HCT116 (cell line): Measurements from ENCODE around the gene E2F1. TPM values are rescaled to one million over a fixed set of nuclear protein-coding genes. Genes with fewer than 3 reads are reported as not detected.

Experiments used
- ATAC-seq: fragments of 200-7000 bp; cut with Tn5 transposase; 2 replicates; pipeline ENCODE4 v1.9.1; 2020; ENCODE audit warnings: mild to moderate bottlenecking, moderate library complexity
- BruUV-seq: library from RNA; stranded (reverse); fragments of 400-500 nt; replicated peaks from 2 replicates; lab custom pipeline; 2021; lab: Mats Ljungman, UMichigan
- CTCF ChIA-PET: fragments of 300-600 bp; sonication (Branson Sonifier 250); formaldehyde crosslinking; loops from one replicate; lab custom pipeline; 2021; ENCODE audit warnings: antibody characterized with exemption; lab: Charles Lee
- POLR2A ChIA-PET: fragments of 300-600, 350-600 bp; sonication (Branson Sonifier 250); formaldehyde crosslinking; loops from one replicate; lab custom pipeline; 2021; ENCODE audit warnings: antibody characterized with exemption; lab: Charles Lee
- RAD21 ChIA-PET, 2 experiments: fragments of 300-600 bp; sonication (Branson Sonifier 250); formaldehyde crosslinking; loops; one replicate each; lab custom pipeline; 2023; ENCODE audit warnings: low total read pairs in 2 of 2; ENCODE audit not compliant: uncharacterized antibody in 2 of 2, unreplicated experiment in 2 of 2, low non-redundant PET in 1 of 2; lab: Charles Lee
- DNase-seq: peaks from one replicate; pipeline ENCODE4 v3.0.0-alpha.2; 2010; ENCODE audit warnings: low read depth, low spot score
- H2AFZ ChIP-seq: fragments of 200-600 bp; shearing (Covaris generic), sonication (generic); 2 replicates; pipeline ENCODE4 v1.6.1; 2017; ENCODE audit warnings: low read depth, mixed run types, mixed read lengths, antibody characterized with exemption, low read length; ENCODE audit not compliant: poor library complexity, severe bottlenecking
- H3K27ac ChIP-seq: 2 replicates; pipeline ENCODE4 v1.5.1; 2012; ENCODE audit warnings: low read depth, low read length
- H3K27me3 ChIP-seq: fragments of 200-600 bp; sonication (generic); 2 replicates; pipeline ENCODE4 v1.6.1; 2016; ENCODE audit warnings: mixed run types, low read length, mixed read lengths; ENCODE audit not compliant: insufficient read depth
- H3K36me3 ChIP-seq, 2 experiments: fragments of 200-500 bp in 1 of 2; fragments of 200-600 bp in 1 of 2; sonication (Bioruptor generic) in 1 of 2; sonication (generic) in 1 of 2; 2 replicates each; pipeline versions ENCODE4 v1.5.1 to v1.6.1; 2014 to 2016; ENCODE audit warnings: low read length in 2 of 2, inconsistent platforms in 1 of 2, mixed read lengths in 1 of 2, mixed run types in 1 of 2; ENCODE audit not compliant: insufficient read depth in 2 of 2, control insufficient read depth in 1 of 2
- H3K4me1 ChIP-seq, 2 experiments: fragments of 200-600 bp in 1 of 2; sonication (generic) in 1 of 2; 2 replicates each; pipeline versions ENCODE4 v1.5.1 to v1.6.1; 2012 to 2017; ENCODE audit warnings: low read length in 2 of 2, inconsistent platforms in 1 of 2, mild to moderate bottlenecking in 1 of 2, mixed read lengths in 1 of 2, mixed run types in 1 of 2, moderate library complexity in 1 of 2; ENCODE audit not compliant: insufficient read depth in 2 of 2, control insufficient read depth in 1 of 2
- H3K4me2 ChIP-seq: fragments of 200-600 bp; sonication (generic); 2 replicates; pipeline ENCODE4 v1.6.1; 2017; ENCODE audit warnings: mixed run types, low read length, mixed read lengths
- H3K4me3 ChIP-seq, 2 experiments: fragments of 200-600 bp in 1 of 2; sonication (generic) in 1 of 2; replicated peaks in 1 of 2; 2 replicates each; pipeline ENCODE4 v1.5.1; 2011 to 2016; ENCODE audit warnings: low read length in 2 of 2, control low read depth in 1 of 2, low read depth in 1 of 2, mild to moderate bottlenecking in 1 of 2, mixed read lengths in 1 of 2, mixed run types in 1 of 2
- H3K79me2 ChIP-seq: fragments of 200-600 bp; sonication (generic); 2 replicates; pipeline ENCODE4 v1.6.1; 2017; ENCODE audit warnings: mild to moderate bottlenecking, mixed run types, low read length, moderate library complexity, mixed read lengths; ENCODE audit not compliant: insufficient read depth
- H3K9ac ChIP-seq: fragments of 200-600 bp; sonication (generic); 2 replicates; pipeline ENCODE4 v1.6.1; 2016; ENCODE audit warnings: low read length, mixed read lengths
- H3K9me2 ChIP-seq: fragments of 200-600 bp; sonication (generic), shearing (Covaris generic); 2 replicates; pipeline ENCODE4 v1.6.1; 2017; ENCODE audit warnings: mixed run types, mild to moderate bottlenecking, moderate library complexity; ENCODE audit not compliant: insufficient read depth
- H3K9me3 ChIP-seq, 2 experiments: fragments of 200-500 bp in 1 of 2; fragments of 200-600 bp in 1 of 2; sonication (Bioruptor generic) in 1 of 2; sonication (generic) in 1 of 2; 2 replicates each; pipeline ENCODE4 v1.6.1; 2014 to 2017; ENCODE audit warnings: low read length in 2 of 2, mixed read lengths in 2 of 2, inconsistent platforms in 1 of 2, low read depth in 1 of 2, mild to moderate bottlenecking in 1 of 2, mixed run types in 1 of 2, moderate library complexity in 1 of 2; ENCODE audit not compliant: control insufficient read depth in 1 of 2, insufficient read depth in 1 of 2
- H4K20me1 ChIP-seq: fragments of 200-600 bp; sonication (generic), shearing (Covaris generic); 2 replicates; pipeline ENCODE4 v1.6.1; 2017; ENCODE audit warnings: mixed run types, mild to moderate bottlenecking, moderate library complexity; ENCODE audit not compliant: insufficient read depth
- CBX3 ChIP-seq: IDR thresholded peaks from 2 replicates; pipeline ENCODE4 v1.6.1; 2012; ENCODE audit warnings: low read depth
- CEBPB ChIP-seq: IDR thresholded peaks from 2 replicates; pipeline ENCODE4 v1.6.1; 2012; ENCODE audit warnings: low read depth
- CTCF ChIP-seq, 3 experiments: fragments of 200-600 bp in 1 of 3; sonication (generic) in 1 of 3; IDR thresholded peaks in 2 of 3; conservative IDR thresholded peaks in 1 of 3; 2 replicates each; pipeline ENCODE4 v1.5.1; 2012 to 2017; ENCODE audit warnings: low read depth in 2 of 3, low read length in 2 of 3, antibody characterized with exemption in 1 of 3, borderline replicate concordance in 1 of 3, control low read depth in 1 of 3, mild to moderate bottlenecking in 1 of 3, mixed read lengths in 1 of 3, mixed run types in 1 of 3, moderate library complexity in 1 of 3; ENCODE audit not compliant: insufficient read depth in 1 of 3
- FOSL1 ChIP-seq: IDR thresholded peaks from 2 replicates; pipeline ENCODE4 v1.6.1; 2012; ENCODE audit warnings: low read depth
- JUND ChIP-seq: IDR thresholded peaks from 2 replicates; pipeline ENCODE4 v1.6.1; 2012
- POLR2AphosphoS5 ChIP-seq: IDR thresholded peaks from 2 replicates; pipeline ENCODE4 v1.6.1; 2011; ENCODE audit warnings: mild to moderate bottlenecking, low read depth, low read length, moderate library complexity
- REST ChIP-seq: IDR thresholded peaks from 2 replicates; pipeline ENCODE4 v1.6.1; 2012; ENCODE audit warnings: low read depth
- SIN3A ChIP-seq: IDR thresholded peaks from 2 replicates; pipeline ENCODE4 v1.6.1; 2012; ENCODE audit warnings: low read depth
- TCF7L2 ChIP-seq: IDR thresholded peaks from 2 replicates; pipeline ENCODE4 v1.7.0; 2011; ENCODE audit warnings: borderline replicate concordance, inconsistent platforms; ENCODE audit not compliant: insufficient read depth, insufficient read length; ENCODE audit errors: extremely low read depth
- ZBTB33 ChIP-seq: IDR thresholded peaks from 2 replicates; pipeline ENCODE4 v1.6.1; 2011; ENCODE audit warnings: mild to moderate bottlenecking, low read length, moderate library complexity; ENCODE audit not compliant: insufficient replicate concordance; ENCODE audit errors: extremely low read depth
- intact Hi-C: fragments of 100-400 bp; cut with micrococcal nuclease; formaldehyde crosslinking; loops from 2 replicates; pipeline ENCODE4 v1.10.0; 2022
- total RNA-seq: library from RNA; stranded (reverse); gene quantifications from one replicate; pipeline ENCODE4 v1.2.1, GENCODE V29; 2021; ENCODE audit not compliant: unreplicated experiment

The E2F1 gene
- total RNA-seq, 1 experiment from 2014 or later = 30.9 TPM

- Histone ChIP-seq H3K36me3 (no peaks in the 10 kb centered on the region), H3K4me1 (peaks cover 5 to 21% of the 10 kb centered on the region in 2 experiments; a peak in 3 of 4 replicates), H3K27ac (no peak overlapping the region), H4K20me1 (no peaks in the 10 kb centered on the region), H2AFZ (no peak overlapping the region), H3K4me3 (no peak overlapping the region), H3K9ac (no peak overlapping the region), H3K79me2 (no peaks in the 10 kb centered on the region), H3K27me3 (no peaks in the 10 kb centered on the region), H3K9me2 (no peaks in the 10 kb centered on the region), H3K4me2 (no peak overlapping the region), H3K9me3 (no peaks in the 10 kb centered on the region)
- TF ChIP-seq CEBPB = no peak
- TF ChIP-seq REST = no peak
- CTCF ChIA-PET = no interaction called here
- RAD21 ChIA-PET = no interaction called here
- POLR2A ChIA-PET = no interaction called here
- ATAC-seq (no peak), DNase-seq (no peak)
- no TSS peak for BruUV-seq
- intact Hi-C loops = no loop called here
These were observed 30.3 kb upstream of the E2F1 start for GRCh38 chr20:33716498-33716897.

- POLR2A ChIA-PET = no interaction called here
- H3K4me1 ChIP-seq = peaks cover 4 to 23% of the 10 kb centered on the region in 2 experiments; a peak in 3 of 4 replicates
- TF ChIP-seq POLR2AphosphoS5 = no peak
- TF ChIP-seq TCF7L2 = no peak
- no peak for TF ChIP-seq FOSL1
- no peak for TF ChIP-seq ZBTB33
- TF ChIP-seq CEBPB = no peak
- no peak for TF ChIP-seq CTCF (IDR thresholded peaks at IDR 0.05 in 2 of 3, conservative IDR thresholded peaks at IDR 0.05 in 1 of 3; ENCODE audit: borderline replicate concordance in 1 of 3, insufficient read depth in 1 of 3, low read depth in 2 of 3, low read length in 2 of 3)
- no peak for TF ChIP-seq JUND
- TF ChIP-seq SIN3A = no peak
- no peak for TF ChIP-seq CBX3
These were observed 27.7 kb upstream of the E2F1 start for GRCh38 chr20:33713865-33714367.

More at GRCh38 chr20:33713865-33714367, 27.7 kb upstream of the E2F1 start:
- no peaks in the 10 kb centered on the region for H3K36me3 ChIP-seq
- H3K27me3 ChIP-seq = no peaks in the 10 kb centered on the region
- no peaks in the 10 kb centered on the region for H3K9me3 ChIP-seq
- H3K4me2 ChIP-seq = no peak overlapping the region
- H2AFZ ChIP-seq = no peak overlapping the region
- H3K27ac ChIP-seq = no peak overlapping the region
- no peaks in the 10 kb centered on the region for H3K79me2 ChIP-seq
- H3K9ac ChIP-seq = no peak overlapping the region
- no peak overlapping the region for H3K4me3 ChIP-seq
- intact Hi-C loops = no loop called here
- no peak for ATAC-seq
- H3K9me2 ChIP-seq = no peaks in the 10 kb centered on the region
- no peaks in the 10 kb centered on the region for H4K20me1 ChIP-seq
- CTCF ChIA-PET = no interaction called here
- DNase-seq = no peak
- RAD21 ChIA-PET = no interaction called here
- no TSS peak for BruUV-seq
